Fibroblast of lung (primary cell): ENCODE data around the gene SLC6A19.

Experiments
- EZH2 ChIP-seq: IDR thresholded peaks from 2 replicates; pipeline ENCODE4 v1.5.1; 2012; ENCODE audit warnings: low read length, control low read depth, mild to moderate bottlenecking; ENCODE audit errors: missing control alignments
- TF ChIP-seq, protein P1 (sequence below), 2 donors: IDR thresholded peaks in 1 of 2; conservative IDR thresholded peaks in 1 of 2; 1 replicate in 1 of 2; 2 replicates in 1 of 2; pipeline ENCODE4 v1.5.1; 2011 to 2012; ENCODE audit warnings: low read length in 2 of 2, control low read depth in 1 of 2, inconsistent platforms in 1 of 2, low read depth in 1 of 2, mild to moderate bottlenecking in 1 of 2

DNA sequence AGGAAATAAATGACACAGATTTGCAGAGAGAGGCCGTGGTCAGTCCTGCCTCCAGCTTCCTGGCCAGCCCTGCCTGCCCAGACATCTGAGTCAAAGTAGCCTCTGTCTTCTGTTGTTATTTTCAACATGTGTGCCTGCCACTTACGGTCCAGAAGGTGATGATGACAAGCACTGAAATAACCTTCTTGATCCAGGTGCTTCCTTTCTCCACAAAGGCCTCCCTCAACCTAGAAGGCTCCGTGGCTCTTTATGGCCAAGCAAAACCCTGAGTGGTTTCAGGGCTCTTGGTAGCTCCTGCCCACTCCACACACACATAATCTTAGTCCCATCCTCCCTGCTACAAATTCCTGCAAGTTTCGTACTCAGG, 34.1 kb upstream of the SLC6A19 start:
- TF ChIP-seq, protein P1, sequence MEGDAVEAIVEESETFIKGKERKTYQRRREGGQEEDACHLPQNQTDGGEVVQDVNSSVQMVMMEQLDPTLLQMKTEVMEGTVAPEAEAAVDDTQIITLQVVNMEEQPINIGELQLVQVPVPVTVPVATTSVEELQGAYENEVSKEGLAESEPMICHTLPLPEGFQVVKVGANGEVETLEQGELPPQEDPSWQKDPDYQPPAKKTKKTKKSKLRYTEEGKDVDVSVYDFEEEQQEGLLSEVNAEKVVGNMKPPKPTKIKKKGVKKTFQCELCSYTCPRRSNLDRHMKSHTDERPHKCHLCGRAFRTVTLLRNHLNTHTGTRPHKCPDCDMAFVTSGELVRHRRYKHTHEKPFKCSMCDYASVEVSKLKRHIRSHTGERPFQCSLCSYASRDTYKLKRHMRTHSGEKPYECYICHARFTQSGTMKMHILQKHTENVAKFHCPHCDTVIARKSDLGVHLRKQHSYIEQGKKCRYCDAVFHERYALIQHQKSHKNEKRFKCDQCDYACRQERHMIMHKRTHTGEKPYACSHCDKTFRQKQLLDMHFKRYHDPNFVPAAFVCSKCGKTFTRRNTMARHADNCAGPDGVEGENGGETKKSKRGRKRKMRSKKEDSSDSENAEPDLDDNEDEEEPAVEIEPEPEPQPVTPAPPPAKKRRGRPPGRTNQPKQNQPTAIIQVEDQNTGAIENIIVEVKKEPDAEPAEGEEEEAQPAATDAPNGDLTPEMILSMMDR (conservative IDR thresholded peaks at IDR 0.05 in 1 of 2, IDR thresholded peaks at IDR 0.05 in 1 of 2; ENCODE audit: low read depth in 1 of 2, low read length in 2 of 2) = no peak
- no peak for TF ChIP-seq EZH2
